Epithelial cell of esophagus (primary cell): ENCODE measurements around the gene RAG2.

ENCODE experiments used
- DNase-seq: peaks from one replicate; pipeline ENCODE4 v3.0.0; 2010; ENCODE audit warnings: low read depth
- H3K4me3 ChIP-seq: 2 replicates; pipeline ENCODE4 v1.5.1; 2011; ENCODE audit warnings: mild to moderate bottlenecking, low read length, control low read depth
- CTCF ChIP-seq: IDR thresholded peaks from 2 replicates; pipeline ENCODE4 v1.5.1; 2011; ENCODE audit warnings: low read depth, mild to moderate bottlenecking, low read length, control low read depth, inconsistent platforms; ENCODE audit not compliant: insufficient read depth; ENCODE audit errors: missing control alignments

Gene RAG2

GRCh38 chr11:36617543-36618362, 19.7 kb upstream of the RAG2 start:
- no peak for TF ChIP-seq CTCF
- no peak overlapping the region for H3K4me3 ChIP-seq
- no peak for DNase-seq

- TF ChIP-seq CTCF: no peak
- H3K4me3 ChIP-seq: no peak overlapping the region
- DNase-seq: no peak
Measured at GRCh38 chr11:36615826-36616225, 17.8 kb upstream of the RAG2 start.

- no peak for TF ChIP-seq CTCF
- H3K4me3 ChIP-seq: no peak overlapping the region
- DNase-seq: no peak
Measured at GRCh38 chr11:36609383-36609782, 11.3 kb upstream of the RAG2 start.

- no peak for DNase-seq
- no peak for TF ChIP-seq CTCF
- H3K4me3 ChIP-seq: no peak overlapping the region
Measured at GRCh38 chr11:36608491-36609199, 10.6 kb upstream of the RAG2 start.

GRCh38 chr11:36605221-36606216, 7.5 kb upstream of the RAG2 start:
- no peak for TF ChIP-seq CTCF
- no peak overlapping the region for H3K4me3 ChIP-seq
- DNase-seq: no peak

- no peak for TF ChIP-seq CTCF
- no peak for DNase-seq
Measured at GRCh38 chr11:36602135-36602534, 4.1 kb upstream of the RAG2 start.

More at GRCh38 chr11:36602135-36602534, 4.1 kb upstream of the RAG2 start:
- no peak overlapping the region for H3K4me3 ChIP-seq
